Adrenal gland (tissue), 12 donors: ENCODE results near the gene EQTN. TPM values are rescaled to one million over a fixed set of nuclear protein-coding genes. Genes with fewer than 3 reads are reported as not detected.

Experiments
- DNase-seq, 7 donors: peaks; one replicate each; pipeline ENCODE4 v3.0.0-alpha.2; 2019 to 2020
- H3K27ac ChIP-seq, 5 donors: fragments of 200-600 bp; sonication (generic) in 4 of 5; 1 replicate in 3 of 5; 2 replicates in 2 of 5; pipeline versions ENCODE4 v1.5.1 to v1.8.0; 2016 to 2020; ENCODE audit warnings: mild to moderate bottlenecking in 1 of 5
- H3K27me3 ChIP-seq: fragments of 200-600 bp; 2 replicates; pipeline ENCODE4 v1.8.0; 2021
- H3K36me3 ChIP-seq, 2 donors: fragments of 200-600 bp; replicated peaks in 1 of 2; 1 replicate in 1 of 2; 2 replicates in 1 of 2; pipeline versions ENCODE4 v1.5.1 to v1.8.0; 2018 to 2022
- H3K4me1 ChIP-seq, 2 donors: fragments of 200-600 bp; replicated peaks in 1 of 2; 1 replicate in 1 of 2; 2 replicates in 1 of 2; pipeline versions ENCODE4 v1.5.1 to v1.8.0; 2018 to 2021
- H3K4me3 ChIP-seq, 4 donors: fragments of 200-600 bp; sonication (generic) in 3 of 4; one replicate each; pipeline ENCODE4 v1.5.1; 2016 to 2018
- H3K9me3 ChIP-seq, 3 donors: fragments of 200-600 bp; sonication (generic) in 1 of 3; replicated peaks in 1 of 3; 1 replicate in 2 of 3; 2 replicates in 1 of 3; pipeline versions ENCODE4 v1.5.1 to v1.8.0; 2016 to 2021
- CTCF ChIP-seq, 6 experiments: fragments of 450-650 bp in 4 of 6; fragments of 200-600 bp in 2 of 6; sonication (generic) in 1 of 6; IDR thresholded peaks; 1 replicate in 5 of 6; 2 replicates in 1 of 6; pipeline versions ENCODE4 v1.5.1 to v1.8.0; 2016 to 2021; ENCODE audit warnings: antibody characterized with exemption in 6 of 6, mild to moderate bottlenecking in 2 of 6, moderate library complexity in 1 of 6
- POLR2A ChIP-seq, 2 donors: fragments of 450-650 bp; IDR thresholded peaks; one replicate each; pipeline ENCODE4 v1.6.1; 2017; ENCODE audit warnings: antibody characterized with exemption in 2 of 2, mild to moderate bottlenecking in 2 of 2, moderate library complexity in 1 of 2
- WGBS, 4 donors: extraction: QIAGEN DNeasy Blood & Tissue Kit in 2 of 4; methylation state at CpG; one replicate each; pipeline versions ENCODE4 v1.1.5 to v1.1.7; 2013 to 2017; 5-methylcytosine and 5-hydroxymethylcytosine counted together
- intact Hi-C, 2 donors: fragments of 100-400 bp; cut with DNase I; formaldehyde crosslinking; loops; one replicate each; pipeline versions ENCODE4 v1.14.1 to v1.15.0; 2022 to 2023
- polyA plus RNA-seq, 3 donors: library from polyadenylated mRNA; stranded (reverse); fragments of 200-250 nt in 2 of 3; fragments of 350-450 nt in 1 of 3; fragmentation: Illumina TruSeq in 1 of 3; extraction: RNeasy Lipid Tissue Mini Kit (QIAGEN cat#74804) in 1 of 3; gene quantifications; one replicate each; pipeline ENCODE4 v1.2.3, GENCODE V29; 2013 to 2014
- total RNA-seq, 9 donors: library from RNA; depleted of rRNA in 4 of 9; stranded (reverse); fragments of >200 nt in 4 of 9; fragments of 120-200 nt in 1 of 9; fragmentation: NEBNext Ultra II Directional in 1 of 9; extraction: Animal tissue kit (Norgen Biotek cat#: 25700) in 1 of 9; gene quantifications; one replicate each; pipeline versions ENCODE4 v1.1.0 to v1.2.4, GENCODE V29; 2013 to 2023
- donor health status: healthy with polysubstance abuse.
- donor health status: Bipolar disorder and iron deficiency.
- donor health status: DM: yes; HTN: yes; CAD: no.
- donor health status: DM: no; HTN: no; CAD: no.
- donor health status: DM: no; HTN: no; CAD: no.
- donor health status: DM: yes; HTN: yes; CAD: no.

The EQTN gene
- total and polyA plus RNA-seq, 12 donors = 0.11 to 0.24 TPM; not detected in 10

- H3K4me3 ChIP-seq = no peak overlapping the region
- DNase-seq = no peak
- no peaks in the 10 kb centered on the region for H3K27me3 ChIP-seq
- H3K9me3 ChIP-seq = no peaks in the 10 kb centered on the region
- intact Hi-C loops = loop anchor here in 1 of 2 donors (10.0 kb wide), 1 partner anchor 65 kb away; no protein-coding TSS in a partner anchor
- TF ChIP-seq CTCF (IDR thresholded peaks at IDR 0.05) (no peak), POLR2A (IDR thresholded peaks at IDR 0.05) (no peak)
- H3K36me3 ChIP-seq = no peaks in the 10 kb centered on the region
- 62 to 78% (median 73%) methylated on average over 5 of the region's 5 CpGs for WGBS, 4 donors
- H3K27ac ChIP-seq = no peak overlapping the region
- peaks cover 0 to 46% of the 10 kb centered on the region in 2 donors for H3K4me1 ChIP-seq
These were observed 43.3 kb upstream of the EQTN start for GRCh38 chr9:27340285-27340674.

- intact Hi-C loops = loop anchor here (5.0 to 10.0 kb wide), 2 partner anchors 65 to 188 kb away; partner anchors contain the start of gene MOB3B (in 1 of the 2)
- Histone ChIP-seq H3K9me3 (no peaks in the 10 kb centered on the region), H3K4me3 (no peak overlapping the region), H3K4me1 (peaks cover 0 to 46% of the 10 kb centered on the region in 2 donors), H3K36me3 (no peaks in the 10 kb centered on the region), H3K27ac (no peak overlapping the region), H3K27me3 (no peaks in the 10 kb centered on the region)
- 62 to 71% (median 68%) methylated on average over 11 of the region's 11 CpGs for WGBS, 4 donors
- DNase-seq = no peak
- TF ChIP-seq POLR2A (IDR thresholded peaks at IDR 0.05) (no peak), CTCF (IDR thresholded peaks at IDR 0.05) (no peak)
These were observed 42.8 kb upstream of the EQTN start for GRCh38 chr9:27339661-27340284.

GRCh38 chr9:27338527-27338903 is 41.6 kb upstream of the EQTN start:
- intact Hi-C loops = loop anchor here in 1 of 2 donors (5.0 kb wide), 1 partner anchor 189 kb away; the partner anchor contains the start of gene MOB3B
- Histone ChIP-seq H3K4me1 (peaks cover 0 to 48% of the 10 kb centered on the region in 2 donors), H3K27ac (peak overlapping the region in 1 of 5 donors; percentile 6), H3K27me3 (no peaks in the 10 kb centered on the region), H3K36me3 (no peaks in the 10 kb centered on the region), H3K4me3 (no peak overlapping the region), H3K9me3 (no peaks in the 10 kb centered on the region)
- no peak for DNase-seq
- WGBS, 4 donors = 51 to 64% (median 63%) methylated on average over 8 to 9 of the region's 9 CpGs
- no peak for TF ChIP-seq CTCF (IDR thresholded peaks at IDR 0.05)
- no peak for TF ChIP-seq POLR2A (IDR thresholded peaks at IDR 0.05)

GRCh38 chr9:27337833-27338526 is 41.0 kb upstream of the EQTN start:
- Histone ChIP-seq H3K4me1 (peaks cover 0 to 52% of the 10 kb centered on the region in 2 donors), H3K9me3 (no peaks in the 10 kb centered on the region), H3K36me3 (no peaks in the 10 kb centered on the region), H3K4me3 (no peak overlapping the region), H3K27ac (peak overlapping the region in 1 of 5 donors; percentile 9), H3K27me3 (no peaks in the 10 kb centered on the region)
- WGBS, 4 donors = 61 to 72% (median 66%) methylated on average over 5 of the region's 5 CpGs
- DNase-seq = peak in 3 of 7 donors; percentile 23 to 29 (median 27)
- intact Hi-C loops = loop anchor here in 1 of 2 donors (5.0 kb wide), 1 partner anchor 189 kb away; the partner anchor contains the start of gene MOB3B
- TF ChIP-seq CTCF (IDR thresholded peaks at IDR 0.05) (no peak), POLR2A (IDR thresholded peaks at IDR 0.05) (no peak)
